Kidney tubule cell (primary cell): ENCODE measurements around the gene ZNF677.
"Not testable (repeated sequence)": the region's sequence is repeated elsewhere in the genome, so short reads cannot be mapped to it uniquely, and the experiment has no call there.

Experiments used
- DNase-seq: peaks from one replicate; pipeline ENCODE4 v3.0.0-alpha.2; 2018; ENCODE audit warnings: low spot score

ZNF677 gene

DNA sequence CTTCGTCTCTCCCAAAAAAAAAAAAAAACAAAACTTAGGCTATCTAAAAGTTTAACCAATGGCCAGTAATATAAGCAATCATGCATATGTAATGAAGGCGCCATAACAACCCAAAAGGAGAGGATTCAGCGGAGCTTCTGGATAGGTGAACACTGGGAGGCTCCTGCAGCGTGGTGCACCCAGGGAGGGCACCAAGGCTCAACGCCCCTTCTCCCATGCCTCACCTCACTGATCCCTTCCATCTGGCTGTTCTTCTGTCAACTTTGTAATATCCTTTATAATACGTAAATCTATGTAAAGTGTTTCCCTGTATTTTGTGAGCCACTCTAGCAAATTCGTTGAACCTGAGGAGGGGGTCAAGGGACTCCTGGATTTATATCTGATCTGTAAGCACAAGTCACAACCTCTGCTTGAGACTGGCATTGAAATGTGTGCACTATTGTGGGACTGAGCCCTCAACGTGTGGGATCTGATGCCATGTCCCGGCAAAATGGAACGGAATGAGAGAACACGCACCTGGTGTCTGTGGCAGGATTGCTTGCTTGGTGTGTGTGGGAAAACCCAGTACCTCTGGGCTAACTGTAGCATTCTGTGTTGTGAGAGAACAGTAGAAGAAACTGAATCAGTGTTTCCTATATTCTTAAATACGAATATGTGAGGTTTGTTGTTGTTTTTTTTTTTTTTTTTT, 61.0 kb downstream of the ZNF677 start:
- DNase-seq = no peak

- peak; percentile 86 for DNase-seq
Measured at GRCh38 chr19:53192771-53193534, 61.7 kb downstream of the ZNF677 start, which contains the start of gene ZNF665. ZNF665 (minus strand) TSS chr19:53193358; CDS start chr19:53182898, 10,460 bp downstream.

DNA sequence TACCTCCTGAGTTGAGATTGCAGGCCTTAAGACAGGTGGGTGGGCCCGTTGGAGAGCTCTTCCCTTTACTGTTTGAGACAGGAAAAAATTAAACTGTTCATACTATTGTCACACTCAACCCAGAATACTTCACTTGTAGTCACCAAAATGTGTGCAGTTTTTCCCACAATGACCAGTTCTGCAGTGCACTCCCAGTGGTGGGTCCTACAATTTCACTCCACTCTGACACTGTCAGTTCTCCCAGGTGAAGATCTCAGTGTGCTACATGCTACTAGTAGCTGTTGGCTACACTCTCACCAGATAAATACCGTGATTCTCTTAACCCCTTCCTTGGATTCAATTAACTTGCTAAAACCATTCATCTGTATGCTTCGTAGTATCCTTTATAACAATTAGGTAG, 64.4 kb downstream of the ZNF677 start:
- DNase-seq = no peak

DNA sequence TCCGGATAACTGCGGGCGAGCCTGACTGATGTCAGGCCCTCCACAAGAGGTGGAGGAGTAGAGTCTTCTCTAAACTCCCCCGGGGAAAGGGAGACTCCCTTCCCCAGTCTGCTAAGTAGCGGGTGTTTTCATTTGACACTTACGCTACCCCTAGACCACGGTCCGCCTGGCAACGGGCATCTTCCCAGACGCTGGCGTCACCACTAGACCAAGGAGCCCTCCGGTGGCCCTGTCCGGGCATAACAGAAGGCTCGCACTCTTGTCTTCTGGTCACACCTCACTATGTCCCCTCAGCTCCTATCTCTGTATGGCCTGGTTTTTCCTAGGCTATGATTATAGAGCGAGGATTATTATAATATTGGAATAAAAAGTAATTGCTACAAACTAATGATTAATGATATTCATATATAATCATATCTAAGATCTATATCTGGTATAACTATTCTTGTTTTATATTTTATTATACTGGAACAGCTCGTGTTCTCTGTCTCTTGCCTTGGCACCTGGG, 64.9 kb downstream of the ZNF677 start:
- DNase-seq = not testable (repeated sequence)
